GM19240 (cell line): ENCODE results near the gene APOL1.
"Not testable (repeated sequence)": the region's sequence is repeated elsewhere in the genome, so short reads cannot be mapped to it uniquely, and the experiment has no call there.

Experiments
- DNase-seq: peaks from one replicate; pipeline ENCODE4 v3.0.0; 2011; ENCODE audit warnings: low spot score; ENCODE audit not compliant: insufficient read length

The APOL1 gene

GRCh38 chr22:36252754-36253522 lies at the start of gene APOL1:
TSS of gene APOL1 (plus strand) at chr22:36253133. CDS start at chr22:36254956, 1,823 bp downstream.
- DNase-seq = peak; percentile 38

GRCh38 chr22:36203441-36203840 lies 49.5 kb upstream of the APOL1 start:
- not testable (repeated sequence) for DNase-seq

- no peak for DNase-seq
Measured at GRCh38 chr22:36204001-36204631, 48.8 kb upstream of the APOL1 start.

GRCh38 chr22:36204632-36205015 lies 48.3 kb upstream of the APOL1 start:
- no peak for DNase-seq

GRCh38 chr22:36205573-36205972 lies 47.4 kb upstream of the APOL1 start:
- not testable (repeated sequence) for DNase-seq

GRCh38 chr22:36206255-36206654 lies 46.7 kb upstream of the APOL1 start:
- DNase-seq = no peak

- DNase-seq = no peak
Measured at GRCh38 chr22:36208162-36208765, 44.7 kb upstream of the APOL1 start.

- DNase-seq = no peak
Measured at GRCh38 chr22:36208914-36209313, 44.0 kb upstream of the APOL1 start.

GRCh38 chr22:36209488-36209908 lies 43.4 kb upstream of the APOL1 start:
- DNase-seq = not testable (repeated sequence)

GRCh38 chr22:36210224-36210623 lies 42.7 kb upstream of the APOL1 start:
- no peak for DNase-seq

GRCh38 chr22:36211237-36211861 lies 41.6 kb upstream of the APOL1 start:
- no peak for DNase-seq

- DNase-seq = no peak
Measured at GRCh38 chr22:36212901-36213300, 40.0 kb upstream of the APOL1 start.

- no peak for DNase-seq
Measured at GRCh38 chr22:36213586-36213985, 39.3 kb upstream of the APOL1 start.

GRCh38 chr22:36215981-36216380 lies 37.0 kb upstream of the APOL1 start:
- DNase-seq = no peak

- no peak for DNase-seq
Measured at GRCh38 chr22:36218648-36219193, 34.2 kb upstream of the APOL1 start.

- no peak for DNase-seq
Measured at GRCh38 chr22:36220451-36220921, 32.4 kb upstream of the APOL1 start.

GRCh38 chr22:36221799-36222751 lies 30.9 kb upstream of the APOL1 start:
- no peak for DNase-seq

- no peak for DNase-seq
Measured at GRCh38 chr22:36222887-36223450, 30.0 kb upstream of the APOL1 start.

- DNase-seq = no peak
Measured at GRCh38 chr22:36223504-36223903, 29.4 kb upstream of the APOL1 start.

- no peak for DNase-seq
Measured at GRCh38 chr22:36224245-36224644, 28.7 kb upstream of the APOL1 start.
